Esophagus muscularis mucosa (tissue), 4 donors: ENCODE measurements around the gene ANKRD17. TPM values are rescaled to one million over a fixed set of nuclear protein-coding genes. Genes with fewer than 3 reads are reported as not detected.
"Not testable (repeated sequence)": the region's sequence is repeated elsewhere in the genome, so short reads cannot be mapped to it uniquely, and the experiment has no call there.

ENCODE experiments used
- DNase-seq: peaks from one replicate; pipeline ENCODE4 v3.0.0-alpha.2; 2017; ENCODE audit errors: extremely low spot score
- H3K27ac ChIP-seq, 4 donors: fragments of 200-600 bp; sonication (generic); replicated peaks in 1 of 4; 1 replicate in 3 of 4; 2 replicates in 1 of 4; pipeline ENCODE4 v1.5.1; 2016 to 2019; ENCODE audit warnings: mild to moderate bottlenecking in 1 of 4
- H3K27me3 ChIP-seq, 4 donors: fragments of 200-600 bp; sonication (generic); one replicate each; pipeline versions ENCODE4 v1.5.1 to v1.6.0; 2016 to 2019
- H3K36me3 ChIP-seq, 4 donors: fragments of 200-600 bp; sonication (generic); one replicate each; pipeline ENCODE4 v1.5.1; 2016 to 2019
- H3K4me1 ChIP-seq, 4 donors: fragments of 200-600 bp; sonication (generic); one replicate each; pipeline ENCODE4 v1.5.1; 2016 to 2019
- H3K4me3 ChIP-seq, 4 donors: fragments of 200-600 bp; sonication (generic); 1 replicate in 2 of 4; 2 replicates in 2 of 4; pipeline ENCODE4 v1.5.1; 2016 to 2019; ENCODE audit warnings: mild to moderate bottlenecking in 4 of 4, moderate library complexity in 1 of 4
- H3K9me3 ChIP-seq, 4 donors: fragments of 200-600 bp; sonication (generic); 1 replicate in 3 of 4; 2 replicates in 1 of 4; pipeline ENCODE4 v1.5.1; 2016 to 2019
- EP300 ChIP-seq: sonication (generic); formaldehyde crosslinking; IDR thresholded peaks from one replicate; pipeline ENCODE4 v1.6.1; 2017; ENCODE audit warnings: antibody characterized with exemption
- POLR2A ChIP-seq: fragments of 450-650 bp; IDR thresholded peaks from one replicate; pipeline ENCODE4 v1.6.1; 2017; ENCODE audit warnings: antibody characterized with exemption, moderate library complexity, mild to moderate bottlenecking, low read depth
- POLR2AphosphoS5 ChIP-seq, 2 donors: sonication (generic); formaldehyde crosslinking; IDR thresholded peaks; one replicate each; pipeline ENCODE4 v1.6.1; 2017; ENCODE audit warnings: antibody characterized with exemption in 2 of 2
- WGBS: methylation state at CpG from one replicate; pipeline ENCODE4 v1.1.5; 2018; 5-methylcytosine and 5-hydroxymethylcytosine counted together
- intact Hi-C: fragments of 100-400 bp; cut with DNase I; formaldehyde crosslinking; loops from one replicate; pipeline ENCODE4 v1.15.1; 2023
- total RNA-seq, 4 donors: library from RNA; depleted of rRNA; stranded (reverse); fragments of >200 nt; gene quantifications; one replicate each; pipeline versions ENCODE4 v1.1.0 to v1.2.1, GENCODE V29; 2016
- TF ChIP-seq, protein P1 (sequence below), 3 experiments: fragments of 200-600 bp in 2 of 3; fragments of 450-650 bp in 1 of 3; sonication (generic) in 2 of 3; IDR thresholded peaks; one replicate each; pipeline ENCODE4 v1.5.1; 2017 to 2019; ENCODE audit warnings: antibody characterized with exemption in 3 of 3, mild to moderate bottlenecking in 2 of 3, moderate library complexity in 1 of 3

Gene ANKRD17
- total RNA-seq, 4 donors from 2014 or later, result 47.9 to 58.1 (median 54.7) TPM

GRCh38 chr4:73211968-73212367 lies 46.6 kb downstream of the ANKRD17 start:
- DNase-seq, result no peak
- intact Hi-C loops, result no loop called here
- peaks cover 15 to 30% (median 20%) of the 10 kb centered on the region in 4 donors for H3K4me1 ChIP-seq
- TF ChIP-seq EP300, result no peak
- TF ChIP-seq, protein P1, sequence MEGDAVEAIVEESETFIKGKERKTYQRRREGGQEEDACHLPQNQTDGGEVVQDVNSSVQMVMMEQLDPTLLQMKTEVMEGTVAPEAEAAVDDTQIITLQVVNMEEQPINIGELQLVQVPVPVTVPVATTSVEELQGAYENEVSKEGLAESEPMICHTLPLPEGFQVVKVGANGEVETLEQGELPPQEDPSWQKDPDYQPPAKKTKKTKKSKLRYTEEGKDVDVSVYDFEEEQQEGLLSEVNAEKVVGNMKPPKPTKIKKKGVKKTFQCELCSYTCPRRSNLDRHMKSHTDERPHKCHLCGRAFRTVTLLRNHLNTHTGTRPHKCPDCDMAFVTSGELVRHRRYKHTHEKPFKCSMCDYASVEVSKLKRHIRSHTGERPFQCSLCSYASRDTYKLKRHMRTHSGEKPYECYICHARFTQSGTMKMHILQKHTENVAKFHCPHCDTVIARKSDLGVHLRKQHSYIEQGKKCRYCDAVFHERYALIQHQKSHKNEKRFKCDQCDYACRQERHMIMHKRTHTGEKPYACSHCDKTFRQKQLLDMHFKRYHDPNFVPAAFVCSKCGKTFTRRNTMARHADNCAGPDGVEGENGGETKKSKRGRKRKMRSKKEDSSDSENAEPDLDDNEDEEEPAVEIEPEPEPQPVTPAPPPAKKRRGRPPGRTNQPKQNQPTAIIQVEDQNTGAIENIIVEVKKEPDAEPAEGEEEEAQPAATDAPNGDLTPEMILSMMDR (IDR thresholded peaks at IDR 0.05), result no peak
- no peak for TF ChIP-seq POLR2AphosphoS5 (IDR thresholded peaks at IDR 0.05)
- TF ChIP-seq POLR2A, result no peak
- H3K4me3 ChIP-seq, result no peak overlapping the region
- H3K27ac ChIP-seq, result no peak overlapping the region
- 96% methylated on average over 1 of the region's 1 CpG for WGBS
- H3K9me3 ChIP-seq, result no peaks in the 10 kb centered on the region
- H3K27me3 ChIP-seq, result no peaks in the 10 kb centered on the region
- no peaks in the 10 kb centered on the region for H3K36me3 ChIP-seq

DNA sequence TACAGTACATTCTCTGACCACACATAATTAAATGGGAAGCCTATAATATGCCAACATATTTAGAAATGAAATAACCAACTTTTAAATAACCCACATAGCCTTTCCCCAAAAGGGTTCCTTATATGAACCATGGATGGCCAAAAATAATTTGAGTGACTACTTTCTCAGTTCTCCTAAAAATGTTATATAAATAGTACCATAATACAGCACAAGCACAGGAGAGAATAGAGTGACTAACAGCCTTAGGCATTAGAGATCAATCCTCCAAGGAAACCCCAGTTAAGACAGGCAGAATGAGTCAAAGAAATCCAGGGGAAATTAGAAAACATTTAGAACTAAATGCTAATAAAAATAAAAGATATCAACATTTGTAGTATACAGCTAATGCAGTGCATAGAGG lies 50.2 kb downstream of the ANKRD17 start:
- Histone ChIP-seq H3K9me3 (no peaks in the 10 kb centered on the region), H3K4me1 (peaks cover 5 to 17% (median 11%) of the 10 kb centered on the region in 4 donors), H3K36me3 (no peaks in the 10 kb centered on the region), H3K27ac (no peak overlapping the region), H3K27me3 (no peaks in the 10 kb centered on the region), H3K4me3 (no peak overlapping the region)
- no peak for TF ChIP-seq POLR2A
- TF ChIP-seq POLR2AphosphoS5 (IDR thresholded peaks at IDR 0.05), result no peak
- no peak for TF ChIP-seq EP300
- TF ChIP-seq, protein P1 (IDR thresholded peaks at IDR 0.05), result no peak
- DNase-seq, result no peak
- intact Hi-C loops, result no loop called here

- Histone ChIP-seq H3K9me3 (no peaks in the 10 kb centered on the region), H3K27ac (no peak overlapping the region), H3K4me3 (no peak overlapping the region), H3K27me3 (no peaks in the 10 kb centered on the region), H3K36me3 (no peaks in the 10 kb centered on the region), H3K4me1 (peaks cover 0 to 17% (median 8%) of the 10 kb centered on the region in 4 donors)
- intact Hi-C loops, result no loop called here
- 93% methylated on average over 3 of the region's 3 CpGs for WGBS
- no peak for TF ChIP-seq EP300
- no peak for TF ChIP-seq POLR2A
- TF ChIP-seq POLR2AphosphoS5 (IDR thresholded peaks at IDR 0.05), result no peak
- TF ChIP-seq, protein P1 (IDR thresholded peaks at IDR 0.05), result no peak
- DNase-seq, result no peak
Measured at GRCh38 chr4:73206236-73206635, 52.4 kb downstream of the ANKRD17 start.

DNA sequence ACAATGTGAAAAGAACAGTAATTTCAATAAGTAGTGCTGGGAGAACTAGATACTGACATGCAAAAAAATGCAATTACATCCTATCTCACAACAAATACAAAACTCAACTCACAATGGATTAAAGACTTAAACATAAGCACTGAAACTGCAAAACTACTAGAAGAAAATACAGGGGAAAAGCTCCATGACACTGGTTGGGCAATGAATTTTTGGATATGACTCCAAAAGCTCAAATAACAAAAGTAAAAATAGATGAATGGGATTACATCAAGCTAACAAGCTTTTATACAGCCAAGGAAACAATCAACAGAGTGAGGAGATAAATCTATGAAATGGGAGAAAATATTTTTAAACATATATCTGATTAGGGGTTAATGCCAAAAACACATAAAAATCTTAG lies 53.1 kb downstream of the ANKRD17 start:
- peaks cover 3 to 16% (median 7%) of the 10 kb centered on the region in 4 donors for H3K4me1 ChIP-seq
- intact Hi-C loops, result no loop called here
- no peak overlapping the region for H3K27ac ChIP-seq
- H3K36me3 ChIP-seq, result no peaks in the 10 kb centered on the region
- no peak overlapping the region for H3K4me3 ChIP-seq
- H3K27me3 ChIP-seq, result no peaks in the 10 kb centered on the region
- TF ChIP-seq EP300 (no peak), POLR2A (no peak), POLR2AphosphoS5 (IDR thresholded peaks at IDR 0.05) (no peak)
- TF ChIP-seq, protein P1 (IDR thresholded peaks at IDR 0.05), result no peak
- DNase-seq, result no peak
- no peaks in the 10 kb centered on the region for H3K9me3 ChIP-seq

- DNase-seq, H3K27me3 ChIP-seq, H3K4me3 ChIP-seq, intact Hi-C loops, H3K36me3 ChIP-seq, H3K9me3 ChIP-seq, H3K27ac ChIP-seq: not testable (repeated sequence)
- H3K4me1 ChIP-seq, result peaks cover 3 to 29% (median 18%) of the 10 kb centered on the region in 4 donors
- 93% methylated on average over 18 of the region's 18 CpGs for WGBS
Measured at GRCh38 chr4:73203976-73204375, 54.6 kb downstream of the ANKRD17 start.
